ENCODE measurements around the gene TTLL9. TPM values are rescaled to one million over a fixed set of nuclear protein-coding genes. Genes with fewer than 3 reads are reported as not detected.

The TTLL9 gene
- polyA plus RNA-seq, 1 experiment: 0.11 TPM

DNA sequence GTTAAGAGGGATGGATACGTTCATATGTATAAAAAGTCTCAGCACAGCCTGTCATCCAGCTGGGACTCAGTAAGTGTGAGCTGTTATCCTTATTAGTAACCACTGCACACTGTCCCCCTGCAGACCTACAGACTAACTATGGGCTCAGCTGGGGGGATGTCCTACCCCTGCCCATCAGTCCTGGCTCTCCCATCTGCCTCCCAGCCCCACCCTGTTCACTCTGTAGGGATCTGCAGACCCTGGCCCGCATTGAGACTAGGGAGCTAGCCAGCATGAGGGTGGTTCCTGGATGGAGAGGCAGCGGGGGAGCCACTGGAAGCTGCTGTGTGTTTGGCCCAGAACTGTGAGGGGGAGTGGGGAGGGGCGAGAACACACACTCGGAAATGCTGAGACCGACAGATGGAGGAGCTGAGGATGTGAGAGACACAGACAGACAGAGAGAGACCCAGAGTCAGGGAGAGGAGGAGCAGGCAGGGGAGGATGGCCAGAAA, 114.6 kb downstream of the TTLL9 start:
- Histone ChIP-seq H3K4me3 (ENCODE audit: low read depth, low read length) (no peak overlapping the region), H3K36me3 (ENCODE audit: control insufficient read depth, insufficient read depth, low read length) (no peaks in the 10 kb centered on the region), H3K27me3 (ENCODE audit: control insufficient read depth, insufficient read depth, low read length) (peaks cover 8% of the 10 kb centered on the region)
- DNase-seq (ENCODE audit: low read depth): no peak
- ChIA-PET CTCF (interaction anchor here (1.0 kb wide), 1 partner anchor 132 kb away, joined by 3 read pairs; no protein-coding TSS in a partner anchor), POLR2A (no interaction called here)
- TF ChIP-seq, protein P1, sequence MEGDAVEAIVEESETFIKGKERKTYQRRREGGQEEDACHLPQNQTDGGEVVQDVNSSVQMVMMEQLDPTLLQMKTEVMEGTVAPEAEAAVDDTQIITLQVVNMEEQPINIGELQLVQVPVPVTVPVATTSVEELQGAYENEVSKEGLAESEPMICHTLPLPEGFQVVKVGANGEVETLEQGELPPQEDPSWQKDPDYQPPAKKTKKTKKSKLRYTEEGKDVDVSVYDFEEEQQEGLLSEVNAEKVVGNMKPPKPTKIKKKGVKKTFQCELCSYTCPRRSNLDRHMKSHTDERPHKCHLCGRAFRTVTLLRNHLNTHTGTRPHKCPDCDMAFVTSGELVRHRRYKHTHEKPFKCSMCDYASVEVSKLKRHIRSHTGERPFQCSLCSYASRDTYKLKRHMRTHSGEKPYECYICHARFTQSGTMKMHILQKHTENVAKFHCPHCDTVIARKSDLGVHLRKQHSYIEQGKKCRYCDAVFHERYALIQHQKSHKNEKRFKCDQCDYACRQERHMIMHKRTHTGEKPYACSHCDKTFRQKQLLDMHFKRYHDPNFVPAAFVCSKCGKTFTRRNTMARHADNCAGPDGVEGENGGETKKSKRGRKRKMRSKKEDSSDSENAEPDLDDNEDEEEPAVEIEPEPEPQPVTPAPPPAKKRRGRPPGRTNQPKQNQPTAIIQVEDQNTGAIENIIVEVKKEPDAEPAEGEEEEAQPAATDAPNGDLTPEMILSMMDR (IDR thresholded peaks at IDR 0.05; ENCODE audit: insufficient read depth, low read depth, low read length): no peak

DNA sequence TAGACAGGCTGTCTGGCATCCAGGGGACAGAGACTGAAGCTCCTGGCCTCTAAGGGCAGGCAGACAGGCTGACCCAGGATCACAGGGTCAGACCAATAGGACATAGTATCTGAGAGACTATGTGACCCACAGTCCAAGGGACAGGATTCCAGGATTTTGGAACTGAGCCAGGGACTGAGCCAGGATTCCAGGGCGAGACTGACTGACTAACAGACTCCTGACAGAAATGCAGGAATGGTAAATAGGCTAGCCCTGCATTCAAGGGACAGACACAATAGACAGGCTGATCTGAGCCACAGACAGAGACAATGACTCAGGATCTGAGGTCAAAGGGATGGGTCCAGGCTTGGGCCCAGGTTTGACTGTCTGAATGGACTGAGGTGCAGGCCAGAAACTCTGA, 117.3 kb downstream of the TTLL9 start:
- no peak overlapping the region for H3K4me3 ChIP-seq (ENCODE audit: low read depth, low read length)
- TF ChIP-seq, protein P1 (IDR thresholded peaks at IDR 0.05; ENCODE audit: insufficient read depth, low read depth, low read length): no peak
- H3K27me3 ChIP-seq (ENCODE audit: control insufficient read depth, insufficient read depth, low read length): peaks cover 8% of the 10 kb centered on the region
- H3K36me3 ChIP-seq (ENCODE audit: control insufficient read depth, insufficient read depth, low read length): no peaks in the 10 kb centered on the region
- CTCF ChIA-PET: interaction anchor here (0.9 to 1.7 kb wide), 2 partner anchors 20 to 43 kb away, joined by 3 to 4 read pairs; no protein-coding TSS in a partner anchor
- POLR2A ChIA-PET: no interaction called here
- DNase-seq (ENCODE audit: low read depth): no peak

DNA sequence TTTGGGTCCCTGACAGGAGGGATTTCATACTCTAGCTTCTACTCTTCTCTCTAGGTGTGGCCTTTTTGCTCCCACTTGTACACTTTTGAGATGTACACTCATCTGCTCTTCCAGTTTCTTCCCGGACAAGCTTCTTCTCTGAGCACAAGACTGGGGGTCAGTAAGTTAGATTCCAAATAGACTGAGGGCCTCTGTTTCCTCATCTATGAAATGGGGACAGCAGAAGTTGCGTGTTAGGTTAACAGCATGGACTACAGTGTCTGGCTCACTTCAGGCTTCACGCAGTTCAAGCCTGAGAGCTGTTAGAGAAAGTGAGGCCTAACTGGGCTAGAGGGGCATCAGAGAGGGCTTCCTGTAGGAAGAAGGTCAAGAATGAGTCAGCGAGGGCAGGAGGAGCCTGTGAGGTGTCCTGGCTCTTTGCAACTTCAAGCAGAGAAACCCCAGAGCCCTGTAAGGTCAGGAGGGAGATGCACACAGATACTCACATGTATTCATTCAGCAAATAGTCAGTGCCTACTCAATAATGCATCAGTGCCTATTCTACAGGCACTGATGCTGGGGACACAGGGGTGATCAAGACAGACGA, 118.1 kb downstream of the TTLL9 start:
- no peak for DNase-seq (ENCODE audit: low read depth)
- Histone ChIP-seq H3K4me3 (ENCODE audit: low read depth, low read length) (no peak overlapping the region), H3K36me3 (ENCODE audit: control insufficient read depth, insufficient read depth, low read length) (no peaks in the 10 kb centered on the region), H3K27me3 (ENCODE audit: control insufficient read depth, insufficient read depth, low read length) (peaks cover 13% of the 10 kb centered on the region)
- TF ChIP-seq, protein P1 (IDR thresholded peaks at IDR 0.05; ENCODE audit: insufficient read depth, low read depth, low read length): no peak
- CTCF ChIA-PET: interaction anchor here (0.9 to 1.7 kb wide), 2 partner anchors 19 to 42 kb away, joined by 3 to 4 read pairs; no protein-coding TSS in a partner anchor
- POLR2A ChIA-PET: no interaction called here

DNA sequence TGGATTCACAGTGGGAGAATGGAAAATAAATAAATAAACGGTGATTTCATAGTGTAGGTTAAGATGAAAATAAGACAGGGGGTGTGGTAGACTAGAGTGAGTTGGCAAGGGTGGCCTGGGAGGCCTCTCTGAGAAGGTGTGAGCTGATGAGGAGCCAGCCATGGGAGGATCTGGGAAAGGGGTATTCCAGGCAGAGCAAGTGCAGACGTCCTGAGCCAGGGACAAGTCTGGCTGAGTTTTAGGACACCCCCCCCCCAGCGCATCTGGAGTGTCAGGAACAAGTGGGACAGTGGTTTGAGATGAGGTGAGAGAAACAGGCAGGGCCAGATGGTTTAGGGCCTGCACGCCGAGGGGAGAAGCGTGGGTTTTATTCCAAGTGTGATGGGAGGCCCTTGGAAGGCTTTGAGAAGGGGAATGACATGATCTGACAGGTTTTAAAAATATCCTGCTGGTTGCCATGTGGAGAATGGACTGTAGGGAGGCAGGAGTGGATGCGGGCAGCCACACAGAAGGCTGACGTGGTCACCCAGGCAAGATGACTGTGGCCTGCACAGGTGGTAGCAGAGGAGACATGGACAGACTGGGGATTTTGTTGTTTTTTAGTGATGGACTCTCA, 118.7 kb downstream of the TTLL9 start:
- Histone ChIP-seq H3K4me3 (ENCODE audit: low read depth, low read length) (no peak overlapping the region), H3K27me3 (ENCODE audit: control insufficient read depth, insufficient read depth, low read length) (peaks cover 18% of the 10 kb centered on the region), H3K36me3 (ENCODE audit: control insufficient read depth, insufficient read depth, low read length) (no peaks in the 10 kb centered on the region)
- TF ChIP-seq, protein P1 (IDR thresholded peaks at IDR 0.05; ENCODE audit: insufficient read depth, low read depth, low read length): no peak
- CTCF ChIA-PET: interaction anchor here (1.7 kb wide), 1 partner anchor 42 kb away, joined by 4 read pairs; no protein-coding TSS in a partner anchor
- POLR2A ChIA-PET: no interaction called here
- no peak for DNase-seq (ENCODE audit: low read depth)

DNA sequence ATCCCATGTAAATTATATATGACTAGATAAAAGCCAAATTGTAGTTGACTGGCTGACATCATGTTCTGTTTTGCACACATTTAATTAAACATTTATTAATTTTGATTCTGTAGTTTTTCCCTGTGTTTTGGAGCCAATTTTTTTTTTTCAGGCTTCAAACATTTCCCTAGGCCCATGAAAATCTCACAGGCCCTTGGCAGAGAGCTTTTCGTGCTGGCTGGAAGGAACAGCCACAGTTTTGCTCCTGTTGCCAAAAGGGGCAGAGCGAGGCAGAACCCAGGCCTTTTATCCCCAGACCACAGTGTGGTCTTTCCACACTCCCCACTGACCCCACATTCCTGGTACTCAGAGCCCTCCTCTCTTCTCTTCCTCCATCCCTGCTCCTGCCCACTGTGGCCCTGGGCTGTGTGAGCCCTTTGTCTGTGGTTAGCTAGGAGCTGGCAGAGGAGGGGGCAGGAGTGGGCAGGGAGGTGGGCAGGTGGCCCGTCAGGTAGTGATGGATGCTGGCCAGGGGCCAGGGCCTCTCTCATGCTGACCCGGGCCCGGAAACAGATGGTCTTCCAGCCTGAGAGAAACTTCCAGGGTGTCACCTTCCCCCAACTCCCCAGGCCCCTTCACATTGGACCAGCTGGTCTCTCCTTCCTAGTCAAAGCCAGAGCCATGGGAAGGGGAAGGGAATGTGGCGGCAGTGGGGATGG, 120.4 kb downstream of the TTLL9 start:
- ChIA-PET POLR2A (interaction anchor here (0.6 kb wide), 1 partner anchor 15 kb away, joined by 6 read pairs; no protein-coding TSS in a partner anchor), CTCF (interaction anchor here (1.5 to 2.5 kb wide), 2 partner anchors 17 to 41 kb away, joined by 4 to 8 read pairs; no protein-coding TSS in a partner anchor)
- Histone ChIP-seq H3K36me3 (ENCODE audit: control insufficient read depth, insufficient read depth, low read length) (no peaks in the 10 kb centered on the region), H3K27me3 (ENCODE audit: control insufficient read depth, insufficient read depth, low read length) (peaks cover 29% of the 10 kb centered on the region), H3K4me3 (ENCODE audit: low read depth, low read length) (no peak overlapping the region)
- TF ChIP-seq, protein P1 (IDR thresholded peaks at IDR 0.05; ENCODE audit: insufficient read depth, low read depth, low read length): no peak
- no peak for DNase-seq (ENCODE audit: low read depth)

All from BJ (cell line).